ENCODE data around the gene CDK5RAP3.

DNA sequence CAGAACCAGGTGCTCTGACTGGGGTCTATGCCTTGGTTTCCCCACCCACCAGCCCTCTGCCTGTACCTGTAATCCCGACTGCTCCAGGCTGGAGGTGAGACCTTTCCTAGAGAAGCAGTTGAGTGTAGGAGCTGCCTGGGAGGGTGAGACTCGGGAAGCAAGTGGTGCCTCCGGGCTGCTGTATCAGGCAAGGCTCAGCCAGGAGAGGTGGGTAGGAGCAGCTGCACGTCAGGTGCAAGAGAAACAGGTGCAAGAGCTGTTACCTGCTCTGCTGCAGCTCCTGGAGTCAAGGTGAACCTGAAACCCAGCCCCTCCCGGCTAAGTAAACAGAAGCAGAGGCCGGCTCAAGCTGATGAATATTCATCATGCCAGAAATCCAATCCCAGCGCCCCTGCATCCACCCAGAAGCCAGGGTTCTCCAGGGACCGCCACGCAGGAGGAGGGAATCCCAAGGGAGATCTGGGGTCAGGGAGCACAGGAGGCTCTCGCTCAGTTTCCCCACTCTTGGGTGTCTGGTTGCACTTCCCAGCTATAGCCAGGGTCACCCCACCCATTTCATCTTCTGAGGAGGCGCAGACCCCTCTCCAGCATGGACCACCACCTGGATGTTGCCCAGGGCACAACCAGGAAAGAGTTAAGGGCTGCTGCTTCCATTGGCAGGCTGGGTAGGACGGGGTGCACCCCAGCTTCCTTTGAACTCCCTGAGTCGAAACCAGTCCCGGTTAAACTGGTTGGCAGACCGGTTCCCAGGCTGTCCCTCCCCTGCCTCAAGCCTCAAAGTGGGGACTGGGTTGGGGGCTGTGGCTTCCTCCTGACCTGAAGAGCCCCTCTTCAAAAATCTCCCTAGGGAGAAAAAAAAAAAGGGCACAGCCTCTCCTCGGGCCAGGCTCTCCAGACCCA, 13.1 kb upstream of the CDK5RAP3 start, which contains the start of gene PRR15L:
- TF ChIP-seq, protein P1, sequence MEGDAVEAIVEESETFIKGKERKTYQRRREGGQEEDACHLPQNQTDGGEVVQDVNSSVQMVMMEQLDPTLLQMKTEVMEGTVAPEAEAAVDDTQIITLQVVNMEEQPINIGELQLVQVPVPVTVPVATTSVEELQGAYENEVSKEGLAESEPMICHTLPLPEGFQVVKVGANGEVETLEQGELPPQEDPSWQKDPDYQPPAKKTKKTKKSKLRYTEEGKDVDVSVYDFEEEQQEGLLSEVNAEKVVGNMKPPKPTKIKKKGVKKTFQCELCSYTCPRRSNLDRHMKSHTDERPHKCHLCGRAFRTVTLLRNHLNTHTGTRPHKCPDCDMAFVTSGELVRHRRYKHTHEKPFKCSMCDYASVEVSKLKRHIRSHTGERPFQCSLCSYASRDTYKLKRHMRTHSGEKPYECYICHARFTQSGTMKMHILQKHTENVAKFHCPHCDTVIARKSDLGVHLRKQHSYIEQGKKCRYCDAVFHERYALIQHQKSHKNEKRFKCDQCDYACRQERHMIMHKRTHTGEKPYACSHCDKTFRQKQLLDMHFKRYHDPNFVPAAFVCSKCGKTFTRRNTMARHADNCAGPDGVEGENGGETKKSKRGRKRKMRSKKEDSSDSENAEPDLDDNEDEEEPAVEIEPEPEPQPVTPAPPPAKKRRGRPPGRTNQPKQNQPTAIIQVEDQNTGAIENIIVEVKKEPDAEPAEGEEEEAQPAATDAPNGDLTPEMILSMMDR (IDR thresholded peaks at IDR 0.05; ENCODE audit: insufficient read depth, low read depth, low read length) = no peak
- TF ChIP-seq EZH2 (IDR thresholded peaks at IDR 0.05; ENCODE audit: insufficient read depth, low read length) = no peak
